Natural killer cell (primary cell): ENCODE measurements around the gene XRCC4. TPM values are rescaled to one million over a fixed set of nuclear protein-coding genes. Genes with fewer than 3 reads are reported as not detected.

ENCODE experiments used
- ATAC-seq, 3 donors: fragments of 150-1000 bp in 2 of 3; fragments of 200-7000 bp in 1 of 3; cut with Tn5 transposase; 1 replicate in 1 of 3; 2 replicates in 2 of 3; pipeline ENCODE4 v1.10.0; 2021; ENCODE audit warnings: mild to moderate bottlenecking in 2 of 3, moderate library complexity in 2 of 3
- DNase-seq, 2 donors: peaks; one replicate each; pipeline versions ENCODE4 v3.0.0 to v3.0.0-alpha.2; 2013 to 2021; ENCODE audit warnings: mixed read lengths in 1 of 2
- H3K27ac ChIP-seq: one replicate; pipeline ENCODE4 v1.5.1; 2013; ENCODE audit warnings: mild to moderate bottlenecking, low read length
- H3K27me3 ChIP-seq: one replicate; pipeline ENCODE4 v1.6.1; 2013; ENCODE audit warnings: low read length; ENCODE audit not compliant: control insufficient read depth, insufficient read depth
- H3K36me3 ChIP-seq: one replicate; pipeline ENCODE4 v1.6.1; 2013; ENCODE audit warnings: low read length; ENCODE audit not compliant: control insufficient read depth, insufficient read depth
- H3K4me1 ChIP-seq: one replicate; pipeline ENCODE4 v1.6.1; 2013; ENCODE audit warnings: low read length; ENCODE audit not compliant: control insufficient read depth, insufficient read depth
- H3K4me3 ChIP-seq: one replicate; pipeline ENCODE4 v1.5.1; 2013; ENCODE audit warnings: low read length
- H3K9me3 ChIP-seq: one replicate; pipeline ENCODE4 v1.6.1; 2013; ENCODE audit warnings: low read length; ENCODE audit not compliant: control insufficient read depth, insufficient read depth
- H3K27ac Mint-ChIP-seq, 2 donors: one replicate each; pipeline ENCODE4 v1.8.0; 2022; ENCODE audit warnings: mild to moderate bottlenecking in 2 of 2, mixed read lengths in 2 of 2, moderate library complexity in 1 of 2
- H3K27me3 Mint-ChIP-seq, 2 donors: one replicate each; pipeline ENCODE4 v1.8.0; 2022; ENCODE audit warnings: low read depth in 2 of 2, mixed read lengths in 2 of 2
- H3K36me3 Mint-ChIP-seq: one replicate; pipeline ENCODE4 v1.8.0; 2022; ENCODE audit warnings: mixed read lengths
- H3K4me1 Mint-ChIP-seq, 2 donors: one replicate each; pipeline ENCODE4 v1.8.0; 2022; ENCODE audit warnings: mixed read lengths in 2 of 2
- H3K4me3 Mint-ChIP-seq: one replicate; pipeline ENCODE4 v1.8.0; 2022; ENCODE audit warnings: mild to moderate bottlenecking, moderate library complexity, mixed read lengths
- H3K9me3 Mint-ChIP-seq, 2 donors: one replicate each; pipeline ENCODE4 v1.8.0; 2022; ENCODE audit warnings: mixed read lengths in 2 of 2
- WGBS: methylation state at CpG from one replicate; pipeline ENCODE4 v1.1.7; 2013; ENCODE audit warnings: missing lambda C conversion rate; ENCODE audit not compliant: insufficient coverage; 5-methylcytosine and 5-hydroxymethylcytosine counted together
- intact Hi-C: fragments of 100-400 bp; cut with micrococcal nuclease; formaldehyde crosslinking; loops from one replicate; pipeline ENCODE4 v1.14.2; 2022
- total RNA-seq, 4 donors: library from RNA; stranded (reverse); fragments of 120-200 nt in 1 of 4; gene quantifications; one replicate each; pipeline versions ENCODE4 v1.2.3 to v1.2.4, GENCODE V29; 2013 to 2022
- TF ChIP-seq, protein P1 (sequence below): fragments of 200-600 bp; IDR thresholded peaks from one replicate; pipeline ENCODE4 v1.8.0; 2022; ENCODE audit warnings: antibody characterized with exemption

XRCC4 gene
- total RNA-seq, 3 donors from 2014 or later (not counting 1 experiment from before 2014, with no cell fraction given), result 6.0 to 8.6 (median 7.0) TPM

DNA sequence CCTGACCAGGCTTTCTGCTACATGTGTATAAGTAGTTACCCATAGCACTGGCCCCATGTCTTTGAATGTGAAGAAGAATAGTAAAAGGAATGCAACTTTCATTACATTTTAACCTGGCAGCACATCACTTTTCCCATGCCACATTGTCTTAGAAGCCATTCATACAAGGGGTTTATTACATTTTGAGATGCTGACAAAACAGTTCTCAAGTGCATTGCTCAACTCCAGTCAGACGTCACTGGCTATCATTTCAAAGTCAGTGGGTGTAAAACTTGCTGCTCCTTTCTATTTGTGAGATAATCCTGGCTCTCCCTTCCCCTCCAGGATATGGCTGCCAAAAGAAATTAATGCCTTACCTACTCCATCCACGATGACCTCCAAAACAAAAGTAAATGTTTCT is 297.2 kb downstream of the XRCC4 start:
- Mint-ChIP-seq H3K27me3 (no peaks in the 10 kb centered on the region), H3K27ac (no peak overlapping the region), H3K36me3 (no peaks in the 10 kb centered on the region), H3K4me1 (no peaks in the 10 kb centered on the region), H3K4me3 (no peak overlapping the region), H3K9me3 (peaks cover 5 to 6% of the 10 kb centered on the region in 2 donors)
- 77% methylated on average over 2 of the region's 2 CpGs for WGBS
- Histone ChIP-seq H3K4me3 (no peak overlapping the region), H3K4me1 (no peaks in the 10 kb centered on the region), H3K27ac (no peak overlapping the region), H3K36me3 (no peaks in the 10 kb centered on the region), H3K27me3 (no peaks in the 10 kb centered on the region), H3K9me3 (no peaks in the 10 kb centered on the region)
- ATAC-seq (no peak), DNase-seq (no peak)
- TF ChIP-seq, protein P1, sequence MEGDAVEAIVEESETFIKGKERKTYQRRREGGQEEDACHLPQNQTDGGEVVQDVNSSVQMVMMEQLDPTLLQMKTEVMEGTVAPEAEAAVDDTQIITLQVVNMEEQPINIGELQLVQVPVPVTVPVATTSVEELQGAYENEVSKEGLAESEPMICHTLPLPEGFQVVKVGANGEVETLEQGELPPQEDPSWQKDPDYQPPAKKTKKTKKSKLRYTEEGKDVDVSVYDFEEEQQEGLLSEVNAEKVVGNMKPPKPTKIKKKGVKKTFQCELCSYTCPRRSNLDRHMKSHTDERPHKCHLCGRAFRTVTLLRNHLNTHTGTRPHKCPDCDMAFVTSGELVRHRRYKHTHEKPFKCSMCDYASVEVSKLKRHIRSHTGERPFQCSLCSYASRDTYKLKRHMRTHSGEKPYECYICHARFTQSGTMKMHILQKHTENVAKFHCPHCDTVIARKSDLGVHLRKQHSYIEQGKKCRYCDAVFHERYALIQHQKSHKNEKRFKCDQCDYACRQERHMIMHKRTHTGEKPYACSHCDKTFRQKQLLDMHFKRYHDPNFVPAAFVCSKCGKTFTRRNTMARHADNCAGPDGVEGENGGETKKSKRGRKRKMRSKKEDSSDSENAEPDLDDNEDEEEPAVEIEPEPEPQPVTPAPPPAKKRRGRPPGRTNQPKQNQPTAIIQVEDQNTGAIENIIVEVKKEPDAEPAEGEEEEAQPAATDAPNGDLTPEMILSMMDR, result no peak
- intact Hi-C loops, result no loop called here

DNA sequence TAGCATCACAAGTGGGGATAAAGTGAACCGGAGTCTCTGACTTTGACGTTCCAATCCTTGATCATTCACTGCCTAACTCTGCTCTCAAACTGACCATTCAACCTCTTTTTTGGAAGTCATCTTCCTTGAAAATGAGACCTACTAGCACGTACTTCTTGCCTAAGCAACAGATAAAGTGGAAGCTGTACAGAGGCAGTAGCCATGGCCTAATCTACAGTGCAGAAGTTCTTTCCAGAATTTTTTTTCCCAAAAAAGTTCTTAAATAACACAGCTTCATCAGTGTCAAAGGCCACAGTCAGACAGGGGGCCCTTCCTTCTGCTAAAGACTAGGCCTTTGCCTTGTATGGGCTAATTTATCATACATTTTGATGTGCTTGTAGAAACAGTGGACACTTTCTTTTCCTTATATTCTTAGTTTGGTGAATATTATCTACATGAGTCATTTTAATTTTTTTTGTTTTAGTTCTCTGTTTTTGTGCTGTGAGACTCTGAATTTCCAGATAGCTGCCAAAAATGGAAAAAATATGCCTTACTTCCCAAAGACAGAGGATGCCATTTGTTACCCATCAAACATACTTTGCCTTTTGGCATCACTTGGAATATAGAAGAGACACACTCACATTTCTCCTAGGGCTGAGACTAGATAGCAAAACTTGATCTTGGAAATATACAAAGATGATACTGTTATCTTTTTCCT is 297.9 kb downstream of the XRCC4 start:
- 89% methylated on average over 3 of the region's 3 CpGs for WGBS
- TF ChIP-seq, protein P1, result no peak
- Histone ChIP-seq H3K27me3 (no peaks in the 10 kb centered on the region), H3K4me3 (no peak overlapping the region), H3K36me3 (no peaks in the 10 kb centered on the region), H3K4me1 (no peaks in the 10 kb centered on the region), H3K27ac (no peak overlapping the region), H3K9me3 (no peaks in the 10 kb centered on the region)
- Mint-ChIP-seq H3K4me3 (no peak overlapping the region), H3K4me1 (no peaks in the 10 kb centered on the region), H3K27ac (no peak overlapping the region), H3K36me3 (peaks cover 3% of the 10 kb centered on the region), H3K9me3 (peaks cover 5 to 6% of the 10 kb centered on the region in 2 donors), H3K27me3 (no peaks in the 10 kb centered on the region)
- DNase-seq (no peak), ATAC-seq (no peak)
- intact Hi-C loops, result no loop called here

DNA sequence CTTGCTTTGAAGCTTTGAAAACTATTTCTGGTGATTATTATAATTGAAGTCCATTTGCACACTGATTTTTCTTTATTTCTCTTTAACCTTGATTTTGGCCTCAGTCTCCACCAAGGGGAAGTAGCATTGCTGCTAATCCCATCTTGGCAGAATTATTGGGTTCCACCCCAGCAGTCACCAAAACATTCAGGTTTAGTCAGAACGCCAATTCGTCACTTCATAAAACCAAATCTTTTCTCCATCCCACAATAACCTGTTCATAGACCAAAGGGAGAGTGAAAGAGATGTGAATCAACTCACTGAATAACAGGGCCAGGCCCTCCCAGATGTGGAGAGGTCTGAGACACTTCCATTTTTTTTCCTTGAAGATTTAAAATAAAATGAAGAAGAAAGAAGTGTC is 299.1 kb downstream of the XRCC4 start:
- H3K36me3 ChIP-seq, result no peaks in the 10 kb centered on the region
- peaks cover 8% of the 10 kb centered on the region for H3K36me3 Mint-ChIP-seq
- H3K9me3 Mint-ChIP-seq, result peaks cover 0 to 6% of the 10 kb centered on the region in 2 donors
- no peak overlapping the region for H3K4me3 Mint-ChIP-seq
- intact Hi-C loops, result no loop called here
- H3K27me3 ChIP-seq, result no peaks in the 10 kb centered on the region
- H3K27me3 Mint-ChIP-seq, result no peaks in the 10 kb centered on the region
- no peaks in the 10 kb centered on the region for H3K9me3 ChIP-seq
- H3K27ac Mint-ChIP-seq, result no peak overlapping the region
- ATAC-seq (no peak), DNase-seq (no peak)
- TF ChIP-seq, protein P1, result no peak
- WGBS, result no CpG with 5 or more reads among the region's 2 CpGs
- H3K27ac ChIP-seq, result no peak overlapping the region
- H3K4me1 Mint-ChIP-seq, result no peaks in the 10 kb centered on the region
- H3K4me3 ChIP-seq, result no peak overlapping the region
- H3K4me1 ChIP-seq, result no peaks in the 10 kb centered on the region
